HEK293T (cell line): ENCODE measurements around the gene TUBA8.
"Not testable (repeated sequence)": the region's sequence is repeated elsewhere in the genome, so short reads cannot be mapped to it uniquely, and the experiment has no call there.

Experiments used
- CTCF ChIA-PET: fragments of 350-600 bp; formaldehyde crosslinking; extraction: SDS; loops from one replicate; lab custom pipeline; 2021; ENCODE audit warnings: antibody characterized with exemption, inconsistent platforms; lab: Yijun Ruan, JAX
- POLR2A ChIA-PET: fragments of 350-600 bp; formaldehyde crosslinking; extraction: SDS; loops from one replicate; lab custom pipeline; 2020; ENCODE audit warnings: antibody characterized with exemption, inconsistent platforms; lab: Yijun Ruan, JAX
- DNase-seq: peaks from one replicate; pipeline ENCODE4 v3.0.0; 2012; ENCODE audit warnings: mixed read lengths; ENCODE audit errors: extremely low spot score
- ARNT ChIP-seq: fragments of 450-650 bp; IDR thresholded peaks from 2 replicates; pipeline ENCODE4 v1.6.1; 2017; ENCODE audit warnings: mild to moderate bottlenecking
- BHLHE40 ChIP-seq: fragments of 450-650 bp; IDR thresholded peaks from 2 replicates; pipeline ENCODE4 v1.6.1; 2016; ENCODE audit warnings: mild to moderate bottlenecking, moderate library complexity, borderline replicate concordance
- CTBP1 ChIP-seq: fragments of 450-650 bp; IDR thresholded peaks from 2 replicates; pipeline ENCODE4 v1.6.1; 2016; ENCODE audit warnings: borderline replicate concordance
- ELF4 ChIP-seq: fragments of 450-650 bp; IDR thresholded peaks from 2 replicates; pipeline ENCODE4 v1.6.1; 2017; ENCODE audit warnings: antibody characterized with exemption
- FOXA1 ChIP-seq: fragments of 450-650 bp; IDR thresholded peaks from 2 replicates; pipeline ENCODE4 v1.6.1; 2016; ENCODE audit warnings: mild to moderate bottlenecking
- FOXK2 ChIP-seq: fragments of 450-650 bp; IDR thresholded peaks from 2 replicates; pipeline ENCODE4 v1.6.1; 2016; ENCODE audit warnings: mild to moderate bottlenecking
- FOXM1 ChIP-seq: fragments of 450-650 bp; IDR thresholded peaks from 2 replicates; pipeline ENCODE4 v1.6.1; 2017; ENCODE audit warnings: mild to moderate bottlenecking, borderline replicate concordance
- HDGF ChIP-seq: fragments of 450-650 bp; IDR thresholded peaks from 2 replicates; pipeline ENCODE4 v1.6.1; 2017; ENCODE audit warnings: antibody characterized with exemption, borderline replicate concordance
- L3MBTL2 ChIP-seq: fragments of 450-650 bp; conservative IDR thresholded peaks from 2 replicates; pipeline ENCODE4 v1.6.1; 2016; ENCODE audit warnings: mild to moderate bottlenecking
- LEF1 ChIP-seq: fragments of 450-650 bp; IDR thresholded peaks from 2 replicates; pipeline ENCODE4 v1.6.1; 2017; ENCODE audit warnings: mild to moderate bottlenecking, borderline replicate concordance
- NFRKB ChIP-seq: fragments of 450-650 bp; IDR thresholded peaks from 2 replicates; pipeline ENCODE4 v1.6.1; 2016; ENCODE audit warnings: mild to moderate bottlenecking, moderate library complexity
- PKNOX1 ChIP-seq: fragments of 450-650 bp; IDR thresholded peaks from 2 replicates; pipeline ENCODE4 v1.6.1; 2016
- SP1 ChIP-seq: fragments of 450-650 bp; IDR thresholded peaks from 2 replicates; pipeline ENCODE4 v1.6.1; 2017
- SUZ12 ChIP-seq: fragments of 450-650 bp; IDR thresholded peaks from 2 replicates; pipeline ENCODE4 v1.6.1; 2016; ENCODE audit warnings: mild to moderate bottlenecking
- TARDBP ChIP-seq: fragments of 450-650 bp; IDR thresholded peaks from 2 replicates; pipeline ENCODE4 v1.6.1; 2016
- ZNF384 ChIP-seq: fragments of 450-650 bp; IDR thresholded peaks from 2 replicates; pipeline ENCODE4 v1.6.1; 2016

Gene TUBA8

DNA sequence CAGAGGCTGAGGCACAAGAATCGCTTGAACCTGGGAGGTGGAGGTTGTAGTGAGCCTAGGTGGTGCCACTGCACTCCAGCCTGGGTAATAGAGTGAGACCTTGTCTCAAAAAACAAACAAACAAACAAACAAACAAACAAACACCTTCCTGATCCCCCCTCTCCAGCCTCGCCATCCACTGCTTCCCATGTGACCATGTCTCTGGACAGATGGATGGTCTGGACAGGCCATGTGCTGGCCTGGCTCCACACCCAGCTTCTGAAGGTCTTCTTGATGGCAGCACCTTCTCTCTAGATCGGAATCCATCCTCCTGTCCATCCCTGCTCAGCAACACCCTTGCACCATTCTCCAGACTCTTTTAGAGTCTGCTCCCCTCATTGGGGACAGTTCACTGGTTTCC is 43.5 kb upstream of the TUBA8 start:
- TF ChIP-seq SP1: no peak
- TF ChIP-seq ELF4: no peak
- TF ChIP-seq SUZ12: no peak
- TF ChIP-seq CTBP1: no peak
- TF ChIP-seq TARDBP: no peak
- TF ChIP-seq FOXM1: no peak
- no peak for TF ChIP-seq NFRKB
- no peak for TF ChIP-seq LEF1
- no peak for TF ChIP-seq L3MBTL2
- no peak for TF ChIP-seq ARNT
- no peak for TF ChIP-seq BHLHE40
- no peak for TF ChIP-seq FOXK2
- TF ChIP-seq PKNOX1: no peak
- no peak for TF ChIP-seq HDGF
- no peak for TF ChIP-seq FOXA1
- TF ChIP-seq ZNF384: no peak
- no peak for DNase-seq
- CTCF ChIA-PET: no interaction called here
- POLR2A ChIA-PET: no interaction called here

GRCh38 chr22:18067548-18068341 is 42.9 kb upstream of the TUBA8 start:
- CTCF ChIA-PET: no interaction called here
- POLR2A ChIA-PET: no interaction called here
- TF ChIP-seq HDGF: no peak
- no peak for TF ChIP-seq LEF1
- TF ChIP-seq ZNF384: no peak
- no peak for TF ChIP-seq FOXA1
- TF ChIP-seq ELF4: no peak
- no peak for TF ChIP-seq ARNT
- TF ChIP-seq FOXK2: no peak
- no peak for TF ChIP-seq PKNOX1
- TF ChIP-seq TARDBP: no peak
- no peak for TF ChIP-seq CTBP1
- no peak for TF ChIP-seq BHLHE40
- DNase-seq: no peak

GRCh38 chr22:18068381-18068988 is 42.1 kb upstream of the TUBA8 start:
- no peak for DNase-seq
- TF ChIP-seq TARDBP (no peak), LEF1 (no peak), SP1 (no peak), FOXM1 (no peak), ZNF384 (no peak), NFRKB (no peak), BHLHE40 (no peak), L3MBTL2 (no peak), FOXK2 (no peak), HDGF (no peak), CTBP1 (no peak), FOXA1 (no peak), ELF4 (no peak)
- POLR2A ChIA-PET: no interaction called here
- CTCF ChIA-PET: no interaction called here

GRCh38 chr22:18069041-18069440 is 41.6 kb upstream of the TUBA8 start:
- no peak for DNase-seq
- ChIA-PET CTCF (no interaction called here), POLR2A (no interaction called here)
- TF ChIP-seq FOXK2: no peak
- TF ChIP-seq SP1: no peak
- TF ChIP-seq TARDBP: no peak

- CTCF ChIA-PET: no interaction called here
- no peak for DNase-seq
- TF ChIP-seq SP1 (no peak), SUZ12 (no peak), TARDBP (no peak), FOXK2 (no peak), LEF1 (no peak), ARNT (no peak)
- POLR2A ChIA-PET: no interaction called here
Observed at GRCh38 chr22:18070041-18070440, 40.6 kb upstream of the TUBA8 start.

- TF ChIP-seq LEF1: no peak
- DNase-seq: no peak
- ChIA-PET POLR2A (no interaction called here), CTCF (interaction anchor here (0.7 kb wide), 1 partner anchor 70 kb away, joined by 3 read pairs; no protein-coding TSS in a partner anchor)
Observed at GRCh38 chr22:18070556-18071306, 39.9 kb upstream of the TUBA8 start.

DNA sequence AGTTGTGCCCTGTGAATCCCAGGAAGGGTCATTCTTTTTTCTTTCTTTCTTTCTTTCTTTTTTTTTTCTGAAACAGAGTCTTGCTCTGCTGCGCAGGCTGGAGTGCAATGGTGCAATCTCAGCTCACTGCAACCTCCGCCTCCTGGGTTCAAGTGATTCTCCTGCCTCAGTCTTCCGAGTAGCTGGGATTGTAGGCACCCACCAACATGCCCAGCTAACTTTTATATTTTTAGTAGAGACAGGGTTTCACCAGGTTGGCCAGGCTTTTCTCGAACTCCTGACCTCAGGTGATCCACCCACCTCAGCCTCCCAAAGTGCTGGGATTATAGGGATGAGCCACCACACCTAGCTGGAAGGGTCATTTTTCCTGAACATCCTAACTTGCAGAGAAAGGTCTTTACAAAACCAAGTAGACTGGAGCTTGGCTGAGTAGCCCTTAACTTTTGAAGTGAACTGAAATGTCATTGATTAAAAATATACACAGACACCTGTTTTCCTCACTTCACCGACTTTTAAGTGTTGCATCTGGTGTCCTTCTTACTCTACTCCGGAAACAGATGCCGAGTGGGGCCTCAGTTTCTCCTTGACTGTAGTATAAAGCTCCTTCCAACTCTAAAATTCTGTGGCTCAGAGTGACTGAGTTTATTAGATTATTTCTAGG is 39.2 kb upstream of the TUBA8 start:
- DNase-seq: not testable (repeated sequence)
- ChIA-PET POLR2A (interaction anchor here (1.1 kb wide), 1 partner anchor 14 kb away, joined by 4 read pairs; no protein-coding TSS in a partner anchor), CTCF (interaction anchor here (0.6 to 1.0 kb wide), 3 partner anchors 43 to 241 kb away, joined by 3 read pairs; no protein-coding TSS in a partner anchor)
